OCI-LY7 (cell line): ENCODE measurements around the gene WDR86.

ENCODE experiments used
- CTCF ChIP-seq: fragments of 200-600 bp; sonication (generic); conservative IDR thresholded peaks from 2 replicates; pipeline ENCODE4 v1.5.1; 2014; ENCODE audit warnings: mild to moderate bottlenecking, antibody characterized with exemption, low read length, moderate library complexity, mixed read lengths
- EZH2phosphoT487 ChIP-seq: fragments of 200-600 bp; sonication (generic); IDR thresholded peaks from 2 replicates; pipeline ENCODE4 v1.6.1; 2018; ENCODE audit warnings: low read depth, borderline replicate concordance, mild to moderate bottlenecking, mixed run types, antibody characterized with exemption, low read length, moderate library complexity, mixed read lengths

DNA sequence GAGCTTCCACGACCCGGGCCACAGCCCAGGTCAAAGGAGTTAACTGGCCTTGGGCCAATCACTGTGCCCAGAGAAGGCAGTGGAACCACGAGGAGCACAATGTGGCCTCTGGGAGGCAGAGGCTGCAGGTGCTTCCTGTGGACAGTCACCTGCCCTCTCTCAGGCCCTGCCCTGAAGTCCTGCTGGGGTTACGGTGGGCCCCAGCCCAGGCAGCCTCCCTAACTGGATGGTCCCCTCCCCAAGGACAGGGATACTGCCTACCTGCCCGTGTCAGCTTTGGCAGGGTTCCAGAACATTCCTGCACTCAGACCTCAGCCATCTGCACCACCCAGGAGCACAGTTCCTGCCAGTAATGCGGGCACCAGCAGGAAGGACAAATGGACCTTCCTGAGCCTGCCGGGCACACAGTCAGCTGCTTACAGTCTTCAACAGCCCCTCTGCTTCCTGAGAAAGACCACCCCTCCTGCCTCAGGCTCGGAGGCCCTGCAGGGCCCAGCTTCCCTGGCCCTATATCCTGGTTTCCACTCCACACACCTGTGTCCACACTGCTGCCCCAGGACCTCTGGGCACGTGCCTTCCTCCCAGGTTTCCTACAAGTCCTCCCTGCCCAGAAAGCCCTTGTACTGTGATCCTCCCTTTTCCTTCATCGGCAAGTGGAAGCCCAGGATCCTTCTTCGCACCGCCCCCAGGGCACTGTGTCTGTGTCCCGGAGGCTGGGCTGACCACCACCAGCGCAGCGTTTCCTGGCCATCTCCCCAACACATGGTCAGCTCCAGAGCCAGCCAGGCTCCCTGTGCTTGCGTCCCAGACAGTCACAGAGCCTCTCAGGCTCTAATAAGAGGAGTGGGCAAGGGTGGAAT, 23.3 kb downstream of the WDR86 start:
- TF ChIP-seq CTCF (no peak), EZH2phosphoT487 (no peak)
